Measurements from ENCODE around the gene CACNA2D2.

CACNA2D2 gene

DNA sequence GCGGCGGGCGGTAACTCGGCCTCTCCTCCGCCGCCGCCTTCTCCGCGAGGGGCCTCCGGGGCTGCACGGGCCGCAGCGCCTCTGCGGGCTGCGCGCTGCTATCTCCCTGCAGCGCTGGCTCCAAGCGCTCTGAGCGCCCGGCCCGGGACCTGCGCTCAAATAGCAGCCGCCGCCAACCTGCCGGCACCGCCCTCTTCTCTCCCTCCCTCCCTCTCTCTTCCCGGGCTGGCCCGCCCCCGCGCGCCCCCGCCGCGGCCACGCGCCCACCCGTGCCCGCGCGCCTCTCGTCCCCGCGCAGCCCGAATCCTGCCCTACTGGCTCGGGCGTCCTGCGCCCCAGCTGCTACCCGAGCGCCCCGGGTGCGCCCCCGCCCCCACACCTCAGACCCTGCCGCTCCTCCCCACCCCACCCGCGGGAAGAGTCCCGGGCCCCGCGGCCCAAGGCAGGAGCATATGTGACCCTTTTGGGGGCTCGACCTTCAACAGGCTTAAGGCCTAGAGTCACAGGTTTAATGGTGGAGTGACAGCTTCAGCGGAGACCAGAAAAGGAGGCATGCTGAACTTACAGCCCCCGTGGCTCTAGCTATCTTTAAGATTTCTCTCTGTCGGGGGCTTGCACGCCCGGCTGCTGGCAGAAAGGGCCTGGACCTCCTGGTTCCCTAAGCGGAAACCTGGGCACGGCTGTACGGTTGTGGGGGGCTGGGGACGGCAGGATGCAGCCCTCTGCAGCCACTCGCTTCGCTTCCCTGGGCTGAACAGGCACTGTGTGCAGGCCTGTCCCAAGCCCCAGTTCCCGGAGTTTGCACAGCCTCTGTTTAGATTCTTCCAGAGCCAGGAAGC, at the start of gene CACNA2D2:
TSS of gene CACNA2D2 (minus strand) at position 131 of the 839 bp plus-strand sequence. CDS start 211 bp downstream, outside the sequence.
- peak; percentile 35 to 49 for DNase-seq (ENCODE audit: low read depth in 1 of 2, low spot score in 1 of 2)

DNA sequence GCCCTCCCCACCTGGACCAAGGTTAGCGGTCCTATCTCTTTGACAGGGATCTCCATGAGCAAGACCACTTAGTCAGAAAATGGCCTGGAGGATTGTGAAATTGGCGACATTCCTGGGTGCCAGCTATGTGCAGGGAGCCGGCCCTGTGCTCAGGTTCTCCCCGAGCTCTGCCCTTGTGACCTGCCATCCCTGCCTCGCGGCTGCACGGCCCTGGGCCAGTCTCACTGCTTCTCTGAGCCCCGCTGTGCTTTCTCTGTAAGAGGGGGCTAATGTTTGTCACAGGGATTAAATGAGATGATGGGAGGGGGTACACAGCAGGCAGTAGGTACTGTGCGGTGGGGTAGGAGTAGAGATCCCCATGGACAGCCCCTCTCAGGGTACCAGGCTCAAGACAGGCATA, 49.2 kb upstream of the CACNA2D2 start:
- no peak for DNase-seq (ENCODE audit: low read depth in 1 of 2, low spot score in 1 of 2)

DNA sequence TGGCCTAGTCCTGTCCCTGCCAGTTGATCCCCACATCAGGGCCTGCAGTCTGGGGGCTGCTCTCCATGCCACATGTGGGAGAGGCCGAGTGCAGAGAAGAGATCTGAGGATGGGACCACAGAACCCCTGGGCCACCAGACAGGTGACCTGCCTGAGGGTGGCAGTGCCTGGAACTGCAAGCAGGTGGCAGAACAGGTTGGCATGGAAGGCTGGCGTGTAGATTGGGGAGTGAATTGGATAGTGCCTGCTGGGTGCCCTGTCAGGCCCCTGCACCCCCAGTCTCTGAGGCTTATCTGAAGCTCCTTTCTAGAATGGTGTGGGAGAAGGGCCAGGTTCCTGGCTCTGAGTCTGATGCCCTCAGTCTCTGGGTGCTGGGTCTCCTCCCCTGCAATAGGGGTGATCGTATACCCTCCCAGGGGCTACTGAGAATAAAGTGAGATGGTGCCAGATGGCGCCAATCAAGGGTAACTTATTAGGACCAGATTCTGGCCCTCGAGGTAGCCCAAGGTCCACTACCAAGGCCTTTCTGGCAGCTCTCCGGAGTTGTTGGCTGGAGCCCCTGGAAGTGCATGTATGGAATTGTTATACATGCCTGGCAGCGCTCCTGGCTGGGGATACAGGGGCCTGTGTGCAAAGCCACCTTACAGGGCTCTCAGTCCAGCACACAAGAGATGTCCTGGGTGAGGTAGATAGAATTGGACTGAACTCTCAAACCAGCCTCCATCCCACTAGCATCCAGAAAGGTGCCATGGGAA, 48.4 kb upstream of the CACNA2D2 start:
- DNase-seq (ENCODE audit: low read depth in 1 of 2, low spot score in 1 of 2), result no peak

DNA sequence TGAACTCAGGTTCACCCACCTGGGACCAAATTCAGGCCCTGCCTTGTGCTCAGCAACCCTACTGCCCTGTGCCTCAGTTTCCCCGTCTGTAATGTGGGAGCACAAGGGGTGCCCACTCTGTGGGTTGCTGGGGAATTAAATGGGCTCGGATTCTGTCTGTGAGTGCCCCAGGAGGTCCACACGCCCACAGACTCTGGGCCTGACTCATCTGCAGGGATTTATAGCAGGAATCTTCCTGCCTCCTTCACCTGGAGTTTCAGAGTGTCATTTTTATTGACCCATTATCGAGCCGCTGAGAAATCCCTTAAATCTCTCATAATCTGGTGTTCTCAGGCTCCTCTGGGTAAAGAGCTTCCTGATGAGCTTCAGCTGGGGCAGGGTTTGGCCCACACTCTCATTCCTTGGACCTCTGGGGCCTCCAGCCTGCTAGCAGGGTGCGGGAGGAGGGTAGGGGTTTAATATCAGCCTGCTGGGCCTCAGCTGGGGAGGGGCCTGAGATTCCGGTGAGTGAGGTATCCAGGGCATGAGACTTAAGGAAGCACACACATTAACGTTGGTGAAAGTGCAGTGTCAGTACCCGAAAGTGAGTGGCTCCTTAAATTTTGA, 47.7 kb upstream of the CACNA2D2 start:
- DNase-seq (ENCODE audit: low read depth in 1 of 2, low spot score in 1 of 2), result no peak

DNA sequence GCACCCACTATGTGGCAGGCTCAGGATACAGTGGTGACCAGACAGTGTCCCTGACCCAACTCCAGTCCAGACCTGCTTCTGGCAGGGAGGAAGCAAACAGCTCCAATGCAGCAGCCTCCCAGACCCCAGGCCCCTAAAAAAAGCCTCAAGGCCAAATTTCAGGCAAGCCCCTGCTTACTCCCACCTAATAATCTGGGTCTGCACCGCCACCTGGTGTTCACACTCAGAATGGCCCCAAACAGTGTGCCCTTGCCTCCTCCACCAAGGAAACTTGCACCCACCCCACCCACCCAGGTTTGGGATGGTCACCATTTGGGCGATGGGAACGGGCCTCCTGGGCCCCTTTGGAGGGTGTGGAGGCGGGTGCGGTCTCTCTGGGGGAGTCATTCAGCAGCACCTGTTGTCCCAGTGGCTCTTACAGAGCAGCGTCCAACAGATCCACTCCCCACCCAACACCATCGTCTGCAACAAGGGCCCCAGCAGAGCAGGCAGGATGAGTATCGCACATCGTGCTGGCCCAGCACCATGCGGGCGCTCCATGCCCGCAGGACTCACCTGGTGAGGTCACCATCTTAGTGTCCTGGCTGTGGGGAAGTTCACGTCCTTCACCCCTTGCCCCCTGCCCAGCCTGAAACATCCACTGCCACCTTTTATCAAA, 46.8 kb upstream of the CACNA2D2 start:
- peak; percentile 29 to 36 for DNase-seq (ENCODE audit: low read depth in 1 of 2, low spot score in 1 of 2)

DNA sequence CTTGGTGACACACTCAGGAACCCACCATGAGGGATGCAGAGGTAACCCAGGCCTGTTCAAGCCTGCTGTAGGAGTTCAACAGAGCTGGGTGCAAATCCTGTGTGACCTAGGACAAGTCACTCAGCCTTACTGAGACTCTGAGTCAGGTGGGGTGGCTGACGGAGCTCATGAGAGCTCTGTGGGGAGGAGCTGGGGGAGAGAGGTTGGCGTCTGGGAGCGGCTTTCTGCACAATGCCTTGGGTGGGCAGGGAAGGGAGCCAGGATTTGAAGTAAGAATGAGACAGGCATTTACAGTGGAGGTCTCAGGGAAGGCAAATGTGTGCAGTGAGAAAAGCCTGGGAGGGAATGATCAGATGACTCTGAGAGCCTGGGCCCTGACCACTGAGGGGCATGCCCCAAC, 45.8 kb upstream of the CACNA2D2 start:
- DNase-seq (ENCODE audit: low read depth in 1 of 2, low spot score in 1 of 2), result no peak

DNA sequence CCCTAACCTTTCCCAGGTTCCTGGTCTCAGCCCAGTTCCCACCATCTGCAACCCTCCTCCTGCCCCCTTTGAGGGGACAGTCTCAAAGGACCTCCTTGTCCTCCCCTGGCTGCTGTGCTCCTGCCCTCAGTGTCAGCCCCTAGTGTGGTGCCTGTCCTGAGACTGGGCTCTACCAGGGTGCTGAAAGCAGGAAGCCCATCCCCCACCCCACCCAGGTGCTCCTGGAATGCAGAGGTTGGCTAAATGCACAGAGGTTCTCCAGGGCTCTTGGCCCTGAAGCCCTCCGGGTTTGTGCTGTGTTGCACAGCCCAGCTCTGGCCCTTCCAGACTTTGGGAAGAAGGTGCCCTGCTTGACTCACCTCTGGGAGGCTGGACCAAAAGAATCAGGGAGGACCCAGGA, 42.3 kb upstream of the CACNA2D2 start:
- DNase-seq (ENCODE audit: low read depth in 1 of 2, low spot score in 1 of 2), result no peak

DNA sequence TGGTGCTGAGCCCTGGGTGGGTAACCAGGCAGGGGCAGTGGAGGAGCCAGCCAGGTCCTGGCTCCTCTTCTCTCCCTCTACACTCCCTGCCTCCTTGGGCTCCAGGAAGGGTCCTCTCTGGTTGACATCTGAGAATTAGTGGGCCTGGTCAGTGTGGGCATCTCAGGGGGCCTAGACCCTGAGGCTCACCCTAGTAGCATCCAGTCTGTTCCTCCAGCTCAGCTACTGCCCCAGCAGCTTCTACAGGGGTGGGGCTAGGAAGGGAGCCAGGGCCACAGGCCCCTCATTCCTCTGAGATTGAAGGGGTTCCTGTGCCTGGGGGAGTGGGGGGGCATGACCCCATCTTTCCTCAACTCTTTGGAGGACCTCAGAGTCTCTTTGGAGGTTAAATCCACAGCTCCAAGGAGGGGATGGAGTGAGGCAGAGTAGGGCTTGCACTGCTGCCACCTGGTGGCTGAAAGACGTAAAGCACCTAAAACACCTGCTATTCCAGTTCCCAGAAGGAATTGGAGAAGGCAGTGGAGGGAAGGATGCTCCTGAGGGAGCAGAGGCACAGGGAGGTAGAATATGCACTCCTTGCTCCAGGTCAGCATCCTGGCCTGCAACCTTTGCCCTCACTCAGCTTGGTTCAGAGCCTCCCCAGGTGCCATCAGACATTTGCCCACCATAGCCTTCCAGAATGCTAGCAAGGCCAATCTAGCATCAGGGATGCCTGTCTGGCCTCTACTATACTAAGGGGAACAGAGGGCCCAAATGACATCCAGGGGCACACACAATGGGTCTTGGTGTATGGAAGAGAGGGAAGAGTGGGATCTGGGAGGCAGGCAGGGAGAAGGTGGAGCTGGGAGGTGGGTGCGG, 39.0 kb upstream of the CACNA2D2 start:
- peak; percentile 37 to 39 for DNase-seq (ENCODE audit: low read depth in 1 of 2, low spot score in 1 of 2)

DNA sequence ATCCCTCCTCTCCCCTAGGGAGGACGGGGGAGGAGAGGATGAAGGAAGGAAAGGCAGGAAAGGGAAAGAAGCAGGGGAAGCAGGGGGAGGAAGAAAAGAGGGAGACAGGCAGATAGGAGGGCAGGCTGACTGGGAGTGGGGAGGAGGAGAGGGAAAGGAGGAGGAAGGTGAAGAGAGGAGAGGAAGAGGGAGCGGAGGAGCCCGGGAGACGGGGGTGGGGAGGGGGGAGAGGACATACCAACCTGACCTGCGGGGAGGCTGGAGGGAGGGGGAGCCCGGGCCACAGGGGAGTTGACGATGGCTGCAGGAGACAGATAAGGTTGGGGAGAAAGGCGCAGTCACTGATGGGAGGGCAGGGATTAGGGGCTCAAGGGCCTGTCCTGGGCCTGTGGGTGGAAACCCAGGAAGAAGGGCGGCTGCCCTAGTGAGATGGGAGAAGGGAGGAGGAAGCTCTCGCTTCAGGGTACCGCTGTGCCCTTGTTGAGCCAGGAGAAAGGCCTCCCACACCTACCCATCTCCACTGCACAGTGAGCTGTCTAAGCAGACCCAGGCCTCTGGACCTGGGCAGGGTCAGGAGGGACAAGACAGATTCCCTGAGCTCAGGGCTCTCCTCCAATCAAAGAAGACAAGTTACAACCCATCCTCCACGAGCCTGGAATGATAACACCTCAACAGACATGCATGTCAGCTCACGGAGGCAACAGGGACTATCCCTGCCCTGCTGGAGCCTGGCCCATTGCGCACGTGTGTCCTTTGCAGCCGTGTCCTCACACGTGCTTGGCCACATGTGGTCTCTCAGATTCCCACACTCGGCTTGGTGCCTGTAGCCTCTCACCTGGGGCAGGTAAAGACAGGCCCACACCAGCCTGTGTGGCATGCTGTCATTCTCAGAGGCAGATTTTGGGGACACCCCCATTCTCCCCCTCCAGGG, 36.2 kb upstream of the CACNA2D2 start:
- no peak for DNase-seq (ENCODE audit: low read depth in 1 of 2, low spot score in 1 of 2)

DNA sequence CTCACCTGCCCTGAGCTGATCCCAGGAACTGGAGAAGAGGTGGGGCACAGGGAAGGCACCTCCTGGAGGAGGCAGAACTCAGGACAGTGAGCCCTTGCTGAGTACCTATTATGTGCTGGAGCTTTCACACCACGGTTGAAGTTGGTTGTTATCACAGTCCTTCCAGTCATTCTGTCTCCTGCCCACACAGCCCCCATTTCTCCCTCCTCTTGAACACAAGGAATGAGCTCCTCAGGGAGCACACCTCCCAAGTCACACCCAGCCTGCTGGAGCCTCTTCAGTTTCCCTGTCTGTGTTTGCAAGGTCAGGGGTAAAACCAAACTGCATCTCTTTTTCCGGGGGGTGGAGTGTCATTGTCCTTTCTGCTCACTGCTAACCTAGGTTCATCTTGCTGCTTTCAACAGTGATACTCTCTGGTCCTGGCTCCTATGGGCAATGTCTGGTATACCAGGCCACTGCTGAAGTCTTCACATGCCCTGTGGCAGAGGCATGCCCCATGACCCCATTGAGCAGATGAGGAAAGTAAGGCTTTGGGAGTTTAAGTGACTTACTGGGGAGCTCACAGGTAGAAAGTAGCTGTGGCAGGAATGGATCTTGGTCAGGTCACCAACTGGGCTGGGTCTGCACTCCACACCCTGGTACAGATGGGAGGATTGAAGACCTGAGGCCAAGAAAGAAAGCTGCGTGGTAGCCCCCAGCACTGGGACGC, 34.1 kb upstream of the CACNA2D2 start:
- no peak for DNase-seq (ENCODE audit: low read depth in 1 of 2, low spot score in 1 of 2)

DNA sequence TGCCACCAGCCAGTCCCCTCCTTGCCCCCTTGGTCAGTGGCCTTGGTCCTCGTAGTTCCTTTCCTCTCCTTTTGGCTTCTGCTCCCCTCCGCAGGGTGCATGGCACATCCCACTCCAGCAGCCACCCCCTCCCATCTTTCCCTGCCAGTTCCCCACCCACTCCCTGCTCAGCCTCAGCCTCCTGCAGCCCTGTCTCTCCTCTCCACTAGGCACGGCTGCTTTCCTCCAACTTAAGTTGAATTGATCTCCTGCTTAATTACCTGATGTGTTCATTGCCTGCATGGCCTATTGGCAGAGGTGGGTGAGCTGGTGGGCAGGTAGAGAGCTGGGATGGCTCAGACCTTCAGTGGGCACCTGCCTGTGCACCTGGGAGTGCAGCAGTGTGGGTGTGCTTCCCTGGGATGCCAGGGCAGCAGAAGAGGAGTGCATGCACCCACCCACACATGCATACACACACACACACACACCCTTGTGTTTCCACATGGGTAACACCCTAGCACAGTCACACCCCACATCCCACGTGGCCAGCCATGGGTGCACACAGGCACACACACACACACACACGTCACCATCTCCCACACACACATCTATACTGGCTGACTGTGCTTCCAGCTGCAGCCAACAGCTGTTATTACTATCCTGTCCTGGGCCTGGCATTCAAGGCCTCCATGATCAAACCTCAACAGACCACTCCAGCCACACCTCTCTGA, 33.2 kb upstream of the CACNA2D2 start:
- DNase-seq (ENCODE audit: low read depth in 1 of 2, low spot score in 1 of 2), result no peak

DNA sequence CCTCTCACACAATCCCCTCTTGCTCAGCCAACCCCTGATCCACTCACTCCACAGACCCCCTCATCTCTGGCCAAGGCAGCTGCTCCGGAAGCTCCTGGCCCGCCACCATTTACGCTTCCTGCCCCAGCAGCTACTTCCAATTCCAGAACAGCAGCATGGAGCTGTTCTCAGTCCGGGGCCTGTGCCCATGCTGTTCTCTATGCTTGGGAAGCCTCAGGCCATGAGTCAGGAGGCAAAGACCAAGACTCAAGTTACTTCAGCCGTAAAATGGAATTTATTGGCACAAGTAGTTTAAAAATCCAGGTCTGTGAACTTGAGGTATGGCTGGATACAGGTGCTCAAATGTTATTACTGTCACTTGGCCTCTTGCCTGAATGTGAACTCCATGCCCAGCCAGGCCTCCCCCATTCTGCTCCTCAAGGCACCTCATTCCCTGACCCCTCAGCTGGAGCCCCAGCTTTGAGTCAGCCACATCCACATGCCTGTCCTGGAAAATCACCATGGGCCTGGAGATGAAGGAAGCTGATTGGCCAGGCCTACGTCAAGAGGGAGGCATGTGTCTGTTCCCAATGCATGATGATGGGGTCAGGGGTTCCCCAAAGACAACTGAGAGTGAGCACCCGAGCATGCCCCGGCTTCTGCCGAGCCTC, 31.4 kb upstream of the CACNA2D2 start:
- no peak for DNase-seq (ENCODE audit: low read depth in 1 of 2, low spot score in 1 of 2)

DNA sequence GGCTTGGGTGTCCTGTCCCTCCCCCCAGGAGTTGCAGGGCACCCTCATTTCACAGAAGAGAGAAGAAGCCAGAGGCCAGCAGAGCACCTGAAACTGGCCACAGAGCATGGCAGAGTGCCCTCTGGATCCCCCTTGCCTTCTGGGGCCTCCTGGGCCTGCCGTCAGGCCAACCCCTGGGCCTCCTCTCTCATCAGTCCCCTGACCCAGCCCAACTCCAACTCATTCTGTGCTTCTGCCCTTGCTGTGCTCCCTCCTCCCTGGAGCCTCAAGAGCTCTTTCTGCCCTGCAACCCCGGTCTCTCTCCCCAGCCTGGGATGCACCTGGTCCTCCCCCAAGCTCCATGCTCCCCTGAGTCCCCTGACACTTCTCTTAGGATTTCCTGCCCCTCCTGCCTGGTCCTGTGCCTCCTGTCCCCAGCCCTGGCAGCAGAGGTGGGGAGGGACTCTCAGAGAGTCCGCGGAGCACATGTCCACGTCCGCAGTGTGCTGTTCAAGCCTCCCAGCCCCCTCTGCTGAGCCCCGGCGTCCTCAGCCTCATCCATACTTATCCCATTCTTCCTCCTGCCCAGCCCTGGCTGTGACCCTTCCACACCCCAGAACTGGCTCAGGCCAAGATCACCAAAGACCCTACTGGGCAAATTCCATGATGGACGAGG, 30.5 kb upstream of the CACNA2D2 start:
- DNase-seq (ENCODE audit: low read depth in 1 of 2, low spot score in 1 of 2), result no peak

DNA sequence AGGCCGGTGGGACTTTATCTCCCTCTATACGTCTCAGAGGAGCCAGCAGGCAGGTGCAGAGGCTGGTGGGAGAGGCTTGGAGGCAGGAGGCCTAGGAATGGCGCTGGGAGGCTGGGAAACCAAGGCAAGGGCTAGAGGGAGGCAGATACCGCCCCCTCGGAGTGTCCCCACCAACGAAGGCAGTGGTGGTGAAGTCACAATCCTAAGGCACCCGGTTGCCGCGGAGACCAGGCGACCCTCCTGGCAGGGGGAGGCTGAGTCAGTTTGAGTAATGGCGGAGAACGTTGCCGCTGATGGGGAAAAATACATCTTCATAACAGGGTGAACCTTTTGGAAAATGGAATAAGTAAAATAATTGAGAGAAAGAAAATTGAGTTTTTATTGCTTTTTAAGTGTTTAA, 29.9 kb upstream of the CACNA2D2 start:
- DNase-seq (ENCODE audit: low read depth in 1 of 2, low spot score in 1 of 2), result no peak

DNA sequence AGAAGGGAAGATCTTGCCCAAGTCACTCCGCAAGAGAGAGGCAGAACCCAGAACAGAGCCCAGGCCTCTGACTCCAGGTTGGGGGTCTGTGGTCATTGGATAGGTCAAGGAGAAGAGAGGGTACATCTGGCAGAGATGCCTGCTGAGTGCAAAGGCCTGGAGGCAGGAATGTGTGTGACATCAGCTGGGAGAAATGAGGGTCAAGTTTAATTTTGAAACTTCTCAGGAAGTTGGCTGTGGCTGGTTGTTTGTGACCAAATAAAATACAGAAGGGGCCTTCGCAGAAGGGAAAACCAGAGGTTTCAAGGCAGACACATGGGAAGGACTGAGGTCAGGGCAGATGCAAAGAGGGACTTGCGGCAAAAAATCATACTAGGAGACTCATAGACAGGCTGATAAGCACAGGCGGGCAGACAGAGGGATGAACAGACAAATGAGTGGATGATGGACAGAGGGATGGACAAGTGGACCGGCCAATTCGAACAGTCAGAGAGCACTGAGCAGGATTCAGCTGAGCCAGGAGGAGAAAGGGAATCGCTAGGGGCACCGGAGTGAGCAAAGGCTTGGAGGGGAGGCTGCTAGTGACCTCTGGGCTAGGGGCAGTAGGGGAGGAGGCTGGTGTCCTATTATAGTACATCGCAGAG, 28.8 kb upstream of the CACNA2D2 start:
- DNase-seq (ENCODE audit: low read depth in 1 of 2, low spot score in 1 of 2), result no peak

DNA sequence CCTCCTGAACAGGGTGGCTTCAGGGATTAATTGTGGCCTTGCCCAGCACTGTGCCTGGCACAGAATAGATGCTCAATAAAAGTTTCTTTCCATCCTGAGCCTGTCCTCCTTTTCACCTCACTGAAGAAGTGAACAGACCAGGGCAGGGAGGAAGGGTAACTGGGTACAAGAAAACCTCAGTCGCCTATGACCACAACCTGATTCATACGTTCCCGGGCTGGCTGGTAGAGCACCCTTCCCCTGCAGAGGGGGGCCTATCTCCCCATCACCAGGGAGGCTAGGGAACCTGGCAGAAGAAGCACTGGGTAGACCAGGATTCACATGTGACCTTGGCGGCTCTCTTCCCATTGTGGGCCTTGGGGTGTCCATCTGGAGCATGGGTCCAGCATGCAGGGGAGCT, 27.8 kb upstream of the CACNA2D2 start:
- DNase-seq (ENCODE audit: low read depth in 1 of 2, low spot score in 1 of 2), result no peak

Data from activated T-helper 1 cell treated with anti-CD3 and anti-CD28 coated beads, Interleukin-2, amount 50 U/mL, for 16 hours (primary cell).